OCI-LY1 (cell line): ENCODE results near the gene CRYGS.

Experiments used
- CTCF ChIP-seq: fragments of 200-600 bp; sonication (generic), shearing (Covaris generic); IDR thresholded peaks from 2 replicates; pipeline ENCODE4 v1.5.1; 2017; ENCODE audit warnings: mild to moderate bottlenecking, antibody characterized with exemption, low read length, moderate library complexity, mixed read lengths
- EZH2 ChIP-seq: fragments of 200-600 bp; sonication (generic), shearing (Covaris generic); IDR thresholded peaks from 2 replicates; pipeline ENCODE4 v1.8.0; 2017; ENCODE audit warnings: borderline replicate concordance, mixed run types, mild to moderate bottlenecking, antibody characterized with exemption, low read length, moderate library complexity, mixed read lengths

DNA sequence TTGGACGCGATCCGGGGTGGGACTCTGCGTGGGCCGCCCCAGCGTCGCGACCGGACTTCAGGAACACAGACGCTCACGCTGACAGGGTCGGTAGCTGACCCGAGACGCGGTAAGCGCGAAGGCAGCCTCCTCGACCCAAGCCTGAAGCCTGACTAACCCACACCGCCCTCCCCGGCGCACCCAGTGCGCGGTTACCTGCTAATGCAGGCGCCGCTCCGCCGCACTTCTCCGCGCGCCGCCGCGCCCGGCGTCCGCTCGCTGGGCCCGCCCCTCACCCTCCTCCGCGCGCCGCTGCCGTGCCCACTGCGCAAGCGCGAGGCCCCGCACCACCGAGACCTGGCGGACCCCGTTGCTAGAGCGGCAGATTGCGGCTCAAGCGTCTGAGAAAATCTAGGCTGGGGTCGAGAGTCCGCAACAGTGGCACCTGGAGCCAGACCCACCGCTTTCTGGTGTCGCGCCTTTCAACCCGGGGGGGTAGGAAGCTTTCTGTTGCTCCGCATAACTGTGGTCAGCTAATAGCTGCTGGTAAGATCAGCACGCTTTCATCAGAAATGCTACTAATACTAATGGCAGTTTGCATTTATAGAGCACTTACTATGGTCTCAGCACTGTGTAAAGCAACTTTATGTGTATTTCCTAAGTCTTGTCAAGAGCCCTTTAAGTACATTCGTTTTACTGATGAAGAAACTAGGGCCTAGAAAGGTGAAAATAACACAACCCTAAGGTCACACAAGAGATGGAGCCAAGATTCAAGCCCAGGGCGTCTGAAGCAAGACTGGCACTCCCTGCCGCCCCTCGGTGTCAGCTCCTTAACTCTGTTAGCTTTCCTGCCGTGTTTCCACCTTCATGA is 23.1 kb upstream of the CRYGS start, which contains the start of gene TBCCD1:
- TF ChIP-seq CTCF (no peak), EZH2 (no peak)
